ENCODE results near the gene NBAS. TPM values are rescaled to one million over a fixed set of nuclear protein-coding genes. Genes with fewer than 3 reads are reported as not detected.

The NBAS gene
- total and polyA plus RNA-seq, 10 of the 15 experiments (the other 5 are each of a cell fraction or from before 2014, with no cell fraction given): 4.3 to 32.7 (median 20.8) TPM

DNA sequence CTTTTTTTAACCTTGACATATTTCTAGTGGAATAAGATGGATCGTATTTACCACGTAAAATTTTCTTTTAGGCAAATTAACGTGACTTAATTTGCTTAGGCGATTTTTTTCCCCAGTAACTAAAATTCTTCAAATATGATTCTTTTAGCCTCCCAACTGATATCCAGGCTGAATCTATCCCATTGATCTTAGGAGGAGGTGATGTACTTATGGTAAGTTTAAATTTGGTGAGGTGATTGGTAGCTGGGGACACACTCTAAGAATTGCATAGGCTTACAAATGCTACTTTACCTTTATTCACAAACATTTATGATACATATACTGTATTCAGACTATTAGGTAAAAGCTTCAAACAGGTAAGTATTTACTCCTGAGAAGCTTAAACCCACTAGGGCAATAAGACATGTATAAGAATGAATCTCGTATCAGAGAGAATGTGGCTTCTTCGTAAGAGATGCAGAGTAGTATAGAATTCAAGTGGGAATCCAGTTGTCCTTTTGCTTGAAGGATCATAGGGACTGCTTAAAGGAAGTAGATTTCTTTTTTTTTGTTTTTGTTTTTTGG is 34.3 kb upstream of the NBAS start (continued):
- TF ChIP-seq, protein P1, sequence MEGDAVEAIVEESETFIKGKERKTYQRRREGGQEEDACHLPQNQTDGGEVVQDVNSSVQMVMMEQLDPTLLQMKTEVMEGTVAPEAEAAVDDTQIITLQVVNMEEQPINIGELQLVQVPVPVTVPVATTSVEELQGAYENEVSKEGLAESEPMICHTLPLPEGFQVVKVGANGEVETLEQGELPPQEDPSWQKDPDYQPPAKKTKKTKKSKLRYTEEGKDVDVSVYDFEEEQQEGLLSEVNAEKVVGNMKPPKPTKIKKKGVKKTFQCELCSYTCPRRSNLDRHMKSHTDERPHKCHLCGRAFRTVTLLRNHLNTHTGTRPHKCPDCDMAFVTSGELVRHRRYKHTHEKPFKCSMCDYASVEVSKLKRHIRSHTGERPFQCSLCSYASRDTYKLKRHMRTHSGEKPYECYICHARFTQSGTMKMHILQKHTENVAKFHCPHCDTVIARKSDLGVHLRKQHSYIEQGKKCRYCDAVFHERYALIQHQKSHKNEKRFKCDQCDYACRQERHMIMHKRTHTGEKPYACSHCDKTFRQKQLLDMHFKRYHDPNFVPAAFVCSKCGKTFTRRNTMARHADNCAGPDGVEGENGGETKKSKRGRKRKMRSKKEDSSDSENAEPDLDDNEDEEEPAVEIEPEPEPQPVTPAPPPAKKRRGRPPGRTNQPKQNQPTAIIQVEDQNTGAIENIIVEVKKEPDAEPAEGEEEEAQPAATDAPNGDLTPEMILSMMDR (IDR thresholded peaks at IDR 0.05 in 2 of 3, conservative IDR thresholded peaks at IDR 0.05 in 1 of 3; ENCODE audit: control insufficient read depth in 2 of 3, extremely low read depth in 1 of 3, insufficient read depth in 1 of 3, low read depth in 3 of 3, low read length in 3 of 3): no peak
- TF ChIP-seq WRNIP1 (IDR thresholded peaks at IDR 0.05; ENCODE audit: borderline replicate concordance, low read depth, low read length) (no peak), MYB (IDR thresholded peaks at IDR 0.05; ENCODE audit: borderline replicate concordance, low read depth, low read length) (no peak), NFYB (IDR thresholded peaks at IDR 0.05; ENCODE audit: insufficient read depth, low read depth, low read length) (no peak), SUPT20H (IDR thresholded peaks at IDR 0.05; ENCODE audit: borderline replicate concordance, control insufficient read depth, low read depth, low read length) (no peak), STAT3 (IDR thresholded peaks at IDR 0.05; ENCODE audit: low read depth, low read length) (no peak), KLF5 (IDR thresholded peaks at IDR 0.05; ENCODE audit: partially characterized antibody) (no peak), YY1 (IDR thresholded peaks at IDR 0.05; ENCODE audit: low read depth, low read length) (no peak)
- TF ChIP-seq, protein P2, sequence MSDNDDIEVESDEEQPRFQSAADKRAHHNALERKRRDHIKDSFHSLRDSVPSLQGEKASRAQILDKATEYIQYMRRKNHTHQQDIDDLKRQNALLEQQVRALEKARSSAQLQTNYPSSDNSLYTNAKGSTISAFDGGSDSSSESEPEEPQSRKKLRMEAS (IDR thresholded peaks at IDR 0.05; ENCODE audit: low read depth, low read length): no peak

Measured in GM12878 (cell line).